ENCODE data around the gene ATP2B2.

Gene ATP2B2

DNA sequence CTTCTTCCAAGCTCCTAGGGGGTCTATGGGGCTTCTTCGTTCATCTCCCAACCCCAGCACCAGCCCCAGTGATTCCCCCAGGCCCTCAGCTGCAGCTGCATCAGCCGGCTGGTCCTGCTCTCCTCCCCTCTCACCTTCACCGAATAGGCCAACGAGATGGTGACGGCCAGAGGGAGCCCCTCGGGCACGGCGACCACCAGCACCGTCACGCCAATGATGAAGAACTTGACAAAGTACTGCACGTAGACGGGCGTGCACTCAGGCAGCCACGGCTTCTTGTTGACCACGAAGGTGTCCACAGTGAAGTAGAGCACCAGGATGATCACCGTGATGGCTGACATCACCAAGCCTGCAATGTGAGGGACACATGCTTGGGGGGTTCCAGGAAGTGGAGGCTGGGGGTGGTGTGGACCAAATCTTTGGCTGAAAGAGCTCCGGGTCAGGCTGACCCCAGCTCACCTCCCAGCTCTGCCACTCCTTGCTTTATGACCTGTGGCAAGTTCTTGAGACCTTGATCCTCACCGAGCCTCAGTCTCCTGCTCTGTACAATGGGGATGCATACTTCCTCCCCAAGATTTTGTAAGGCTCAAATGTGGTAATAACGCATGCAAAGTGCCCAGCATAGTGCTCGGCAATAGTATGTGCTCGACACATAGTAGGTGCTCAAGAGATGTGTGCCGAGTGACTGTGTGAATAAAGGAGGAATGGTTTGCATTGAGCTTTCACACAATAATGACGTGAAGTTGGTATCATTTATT, 129.9 kb downstream of the ATP2B2 start:
- no peak overlapping the region for H3K4me3 ChIP-seq (ENCODE audit: low read depth in 1 of 2, low read length in 1 of 2)
- TF ChIP-seq, protein P1, sequence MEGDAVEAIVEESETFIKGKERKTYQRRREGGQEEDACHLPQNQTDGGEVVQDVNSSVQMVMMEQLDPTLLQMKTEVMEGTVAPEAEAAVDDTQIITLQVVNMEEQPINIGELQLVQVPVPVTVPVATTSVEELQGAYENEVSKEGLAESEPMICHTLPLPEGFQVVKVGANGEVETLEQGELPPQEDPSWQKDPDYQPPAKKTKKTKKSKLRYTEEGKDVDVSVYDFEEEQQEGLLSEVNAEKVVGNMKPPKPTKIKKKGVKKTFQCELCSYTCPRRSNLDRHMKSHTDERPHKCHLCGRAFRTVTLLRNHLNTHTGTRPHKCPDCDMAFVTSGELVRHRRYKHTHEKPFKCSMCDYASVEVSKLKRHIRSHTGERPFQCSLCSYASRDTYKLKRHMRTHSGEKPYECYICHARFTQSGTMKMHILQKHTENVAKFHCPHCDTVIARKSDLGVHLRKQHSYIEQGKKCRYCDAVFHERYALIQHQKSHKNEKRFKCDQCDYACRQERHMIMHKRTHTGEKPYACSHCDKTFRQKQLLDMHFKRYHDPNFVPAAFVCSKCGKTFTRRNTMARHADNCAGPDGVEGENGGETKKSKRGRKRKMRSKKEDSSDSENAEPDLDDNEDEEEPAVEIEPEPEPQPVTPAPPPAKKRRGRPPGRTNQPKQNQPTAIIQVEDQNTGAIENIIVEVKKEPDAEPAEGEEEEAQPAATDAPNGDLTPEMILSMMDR (IDR thresholded peaks at IDR 0.05): no peak
- H3K9me3 ChIP-seq: no peaks in the 10 kb centered on the region
- no peaks in the 10 kb centered on the region for H3K36me3 ChIP-seq
- peaks cover 10% of the 10 kb centered on the region for H3K27me3 ChIP-seq
- no peaks in the 10 kb centered on the region for H3K4me1 ChIP-seq (ENCODE audit: control insufficient read depth in 1 of 2, insufficient read depth in 1 of 2, low read depth in 1 of 2, low read length in 1 of 2)
- no peak overlapping the region for H3K27ac ChIP-seq

DNA sequence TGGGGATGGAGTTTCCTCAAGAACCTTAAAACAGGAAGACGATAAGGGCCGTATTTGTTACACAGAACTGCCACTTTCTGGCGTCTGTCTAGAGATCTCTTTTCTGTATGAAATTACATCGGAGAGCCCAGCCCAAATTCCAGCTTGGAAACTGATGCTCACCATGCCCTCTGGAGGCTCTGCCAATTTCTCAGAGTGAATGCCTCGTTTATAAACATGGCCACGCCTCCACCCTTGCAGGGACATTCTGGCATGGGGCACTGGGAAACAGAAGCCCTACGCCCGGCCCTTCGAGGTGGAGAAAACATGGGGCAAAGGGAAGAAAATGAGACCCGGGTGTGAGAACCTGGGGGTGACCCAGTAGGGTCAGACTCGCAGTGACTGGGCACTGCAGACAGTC, 131.1 kb downstream of the ATP2B2 start:
- H3K4me1 ChIP-seq (ENCODE audit: control insufficient read depth in 1 of 2, insufficient read depth in 1 of 2, low read depth in 1 of 2, low read length in 1 of 2): no peaks in the 10 kb centered on the region
- H3K27me3 ChIP-seq: peaks cover 19% of the 10 kb centered on the region
- H3K4me3 ChIP-seq (ENCODE audit: low read depth in 1 of 2, low read length in 1 of 2): no peak overlapping the region
- H3K9me3 ChIP-seq: no peaks in the 10 kb centered on the region
- H3K36me3 ChIP-seq: no peaks in the 10 kb centered on the region
- H3K27ac ChIP-seq: no peak overlapping the region
- TF ChIP-seq, protein P1 (IDR thresholded peaks at IDR 0.05): no peak

DNA sequence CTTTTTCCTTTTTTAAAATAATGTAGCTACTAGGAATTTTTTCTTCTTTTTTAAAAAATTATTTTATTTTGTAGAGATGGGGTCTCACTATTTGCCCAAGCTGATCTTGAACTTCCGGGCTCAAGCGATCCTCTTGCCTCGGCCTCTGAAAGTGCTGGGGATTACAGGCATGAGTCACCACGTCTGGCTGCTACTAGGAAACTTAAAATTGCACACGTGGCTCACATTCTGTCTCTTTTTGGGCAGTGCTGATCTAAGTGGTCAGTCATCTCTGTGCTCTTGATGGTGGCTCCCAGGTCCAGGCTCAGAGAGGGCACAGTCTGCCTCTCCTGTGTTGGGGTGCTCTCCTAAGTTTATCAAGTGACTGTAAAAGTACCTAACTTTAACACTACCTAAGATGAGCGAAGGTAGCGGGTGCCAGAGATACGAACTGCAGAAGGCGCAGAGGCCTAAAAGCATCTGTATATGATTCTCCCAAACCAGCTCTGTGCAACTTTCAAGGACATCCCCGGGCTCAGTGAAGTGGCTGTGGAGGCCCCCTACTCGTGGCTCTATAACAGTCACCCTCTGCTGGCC, 131.6 kb downstream of the ATP2B2 start:
- H3K36me3 ChIP-seq: no peaks in the 10 kb centered on the region
- no peaks in the 10 kb centered on the region for H3K4me1 ChIP-seq (ENCODE audit: control insufficient read depth in 1 of 2, insufficient read depth in 1 of 2, low read depth in 1 of 2, low read length in 1 of 2)
- TF ChIP-seq, protein P1 (IDR thresholded peaks at IDR 0.05): no peak
- no peak overlapping the region for H3K4me3 ChIP-seq (ENCODE audit: low read depth in 1 of 2, low read length in 1 of 2)
- H3K27me3 ChIP-seq: peaks cover 24% of the 10 kb centered on the region
- no peak overlapping the region for H3K27ac ChIP-seq
- H3K9me3 ChIP-seq: no peaks in the 10 kb centered on the region

DNA sequence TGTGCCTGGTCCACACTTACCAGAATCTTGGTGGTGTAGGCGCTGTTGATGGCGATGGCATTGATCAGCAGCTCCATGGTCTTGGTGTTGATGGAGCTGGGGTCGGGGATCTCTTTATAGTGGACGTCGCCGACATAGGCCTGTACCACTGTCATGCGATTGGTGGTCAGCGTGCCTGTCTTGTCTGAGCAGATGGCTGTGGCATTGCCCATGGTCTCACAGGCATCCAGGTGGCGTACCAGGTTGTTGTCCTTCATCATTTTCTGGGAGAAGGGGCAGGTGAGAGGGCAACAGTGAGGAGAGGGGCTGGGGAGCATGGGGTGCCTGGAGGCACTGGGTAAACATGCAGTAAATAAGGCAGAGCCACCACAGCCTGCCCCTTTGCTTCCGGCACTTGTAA, 133.6 kb downstream of the ATP2B2 start:
- no peaks in the 10 kb centered on the region for H3K36me3 ChIP-seq
- no peak overlapping the region for H3K27ac ChIP-seq
- no peak overlapping the region for H3K4me3 ChIP-seq (ENCODE audit: low read depth in 1 of 2, low read length in 1 of 2)
- no peaks in the 10 kb centered on the region for H3K4me1 ChIP-seq (ENCODE audit: control insufficient read depth in 1 of 2, insufficient read depth in 1 of 2, low read depth in 1 of 2, low read length in 1 of 2)
- H3K27me3 ChIP-seq: peaks cover 25% of the 10 kb centered on the region
- TF ChIP-seq, protein P1 (IDR thresholded peaks at IDR 0.05): no peak
- H3K9me3 ChIP-seq: no peaks in the 10 kb centered on the region

DNA sequence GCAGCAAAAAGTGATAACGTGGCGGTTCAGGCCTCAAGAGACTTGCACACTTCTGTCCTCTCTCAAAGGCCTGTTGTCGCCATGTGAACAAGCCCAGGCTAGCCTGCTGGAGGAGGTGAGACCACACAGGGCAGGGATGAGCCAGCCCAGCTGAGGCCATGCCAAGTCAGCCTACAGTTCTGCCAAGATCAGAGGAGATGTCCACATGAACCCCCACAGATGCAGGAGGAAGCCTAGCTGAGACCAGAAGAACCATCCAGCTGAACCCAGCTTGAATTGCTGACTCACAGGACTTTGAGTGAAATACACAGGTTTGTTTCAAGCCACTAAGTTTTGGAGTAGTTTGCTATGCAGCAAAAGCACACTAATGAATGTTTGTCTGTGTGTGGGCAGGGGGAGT, 134.2 kb downstream of the ATP2B2 start:
- TF ChIP-seq, protein P1 (IDR thresholded peaks at IDR 0.05): no peak
- Histone ChIP-seq H3K4me1 (ENCODE audit: control insufficient read depth in 1 of 2, insufficient read depth in 1 of 2, low read depth in 1 of 2, low read length in 1 of 2) (no peaks in the 10 kb centered on the region), H3K4me3 (ENCODE audit: low read depth in 1 of 2, low read length in 1 of 2) (no peak overlapping the region), H3K9me3 (no peaks in the 10 kb centered on the region), H3K27me3 (peaks cover 25% of the 10 kb centered on the region), H3K27ac (no peak overlapping the region), H3K36me3 (no peaks in the 10 kb centered on the region)
